Fibroblast of pulmonary artery (primary cell): Measurements from ENCODE around the gene TRMT10A.

Experiments used
- DNase-seq: peaks from one replicate; pipeline ENCODE4 v3.0.0-alpha.2; 2010; ENCODE audit warnings: low read depth
- H3K4me3 ChIP-seq: replicated peaks from 2 replicates; pipeline ENCODE4 v1.5.1; 2011; ENCODE audit warnings: low read depth, mild to moderate bottlenecking, control low read depth, low read length, moderate library complexity
- TF ChIP-seq, protein P1 (sequence below): IDR thresholded peaks from 2 replicates; pipeline ENCODE4 v1.5.1; 2011; ENCODE audit warnings: mild to moderate bottlenecking, control low read depth, low read length, inconsistent platforms; ENCODE audit errors: missing control alignments

TRMT10A gene

DNA sequence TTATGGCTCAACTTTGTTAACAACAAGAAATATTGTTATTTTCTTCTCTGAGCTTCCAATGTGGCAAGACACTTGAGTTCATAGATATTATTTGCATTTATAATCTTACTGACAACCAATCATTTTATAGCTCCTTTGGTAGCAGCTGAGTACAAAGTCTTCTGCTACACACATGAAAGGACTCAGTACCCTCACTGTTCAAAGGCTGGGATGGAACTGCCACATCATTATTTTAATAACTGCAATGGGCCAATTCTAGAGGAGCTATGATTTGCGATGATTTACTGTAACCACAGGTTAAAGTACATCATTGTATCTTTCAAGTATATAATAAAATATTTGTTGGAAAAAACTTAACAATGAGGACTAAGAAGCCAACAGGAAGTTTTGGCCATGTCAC is 21.7 kb upstream of the TRMT10A start:
- DNase-seq: no peak
- no peak overlapping the region for H3K4me3 ChIP-seq
- TF ChIP-seq, protein P1, sequence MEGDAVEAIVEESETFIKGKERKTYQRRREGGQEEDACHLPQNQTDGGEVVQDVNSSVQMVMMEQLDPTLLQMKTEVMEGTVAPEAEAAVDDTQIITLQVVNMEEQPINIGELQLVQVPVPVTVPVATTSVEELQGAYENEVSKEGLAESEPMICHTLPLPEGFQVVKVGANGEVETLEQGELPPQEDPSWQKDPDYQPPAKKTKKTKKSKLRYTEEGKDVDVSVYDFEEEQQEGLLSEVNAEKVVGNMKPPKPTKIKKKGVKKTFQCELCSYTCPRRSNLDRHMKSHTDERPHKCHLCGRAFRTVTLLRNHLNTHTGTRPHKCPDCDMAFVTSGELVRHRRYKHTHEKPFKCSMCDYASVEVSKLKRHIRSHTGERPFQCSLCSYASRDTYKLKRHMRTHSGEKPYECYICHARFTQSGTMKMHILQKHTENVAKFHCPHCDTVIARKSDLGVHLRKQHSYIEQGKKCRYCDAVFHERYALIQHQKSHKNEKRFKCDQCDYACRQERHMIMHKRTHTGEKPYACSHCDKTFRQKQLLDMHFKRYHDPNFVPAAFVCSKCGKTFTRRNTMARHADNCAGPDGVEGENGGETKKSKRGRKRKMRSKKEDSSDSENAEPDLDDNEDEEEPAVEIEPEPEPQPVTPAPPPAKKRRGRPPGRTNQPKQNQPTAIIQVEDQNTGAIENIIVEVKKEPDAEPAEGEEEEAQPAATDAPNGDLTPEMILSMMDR: no peak

DNA sequence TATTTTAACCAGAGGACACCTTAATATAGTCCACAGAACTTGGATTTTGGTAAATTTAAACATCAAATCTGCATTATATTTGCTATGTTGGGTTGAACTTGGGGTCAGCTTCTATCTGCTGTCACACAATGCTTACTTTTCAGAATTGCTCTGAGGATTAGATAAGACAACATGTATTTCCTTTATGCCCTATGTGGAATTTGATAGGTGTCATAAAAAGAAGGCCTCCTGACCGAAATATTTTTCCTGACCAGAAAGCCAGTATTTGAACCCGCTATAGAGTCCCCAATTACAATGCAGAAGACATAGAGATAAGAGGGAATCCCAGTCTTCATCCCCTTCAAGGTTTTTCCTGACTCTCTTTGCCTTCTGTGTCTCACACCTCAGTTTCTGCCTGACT is 14.9 kb upstream of the TRMT10A start:
- DNase-seq: no peak
- TF ChIP-seq, protein P1: no peak
- no peak overlapping the region for H3K4me3 ChIP-seq

DNA sequence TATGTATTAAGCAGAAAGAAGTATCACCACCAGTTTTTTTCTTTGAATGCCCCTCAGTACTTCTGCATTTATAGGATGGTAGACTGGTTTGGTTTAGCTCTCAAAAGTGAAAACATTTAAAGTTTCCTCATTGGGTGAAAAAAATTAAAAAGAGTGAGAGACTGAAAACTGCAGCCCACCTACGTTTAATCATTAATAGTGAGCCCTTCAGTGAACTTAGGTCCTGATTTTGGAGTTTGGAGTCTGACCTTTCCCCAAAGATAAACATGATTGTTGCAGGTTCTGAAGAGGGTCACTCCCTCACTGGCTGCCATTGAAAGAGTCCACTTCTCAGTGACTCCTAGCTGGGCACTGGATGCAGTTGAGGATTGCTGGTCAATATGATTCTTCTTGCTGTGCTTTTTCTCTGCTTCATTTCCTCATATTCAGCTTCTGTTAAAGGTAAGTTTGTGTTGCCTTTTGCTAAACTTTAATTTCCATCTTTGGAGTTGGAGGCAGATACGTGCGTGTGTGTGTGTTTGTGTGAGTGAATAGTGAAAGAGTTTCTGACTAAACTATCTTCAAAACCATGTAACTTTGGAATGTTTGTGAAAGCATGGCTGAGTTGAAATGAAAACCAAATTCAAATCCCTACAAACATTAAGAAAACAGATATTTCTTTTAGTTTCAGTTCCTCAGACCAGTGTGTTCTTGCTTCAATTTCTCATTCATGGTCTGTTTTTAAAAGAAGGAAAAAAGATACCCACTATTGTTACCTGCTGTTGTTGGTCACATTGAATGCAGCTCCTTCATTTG is 10.9 kb upstream of the TRMT10A start, which contains the start of gene MTTP:
MTTP (plus strand) TSS at position 295 of the 795 bp plus-strand sequence; CDS start at position 381, 86 bp downstream.
- TF ChIP-seq, protein P1: no peak
- no peak for DNase-seq
- H3K4me3 ChIP-seq: no peak within 1 kb of the TSS

DNA sequence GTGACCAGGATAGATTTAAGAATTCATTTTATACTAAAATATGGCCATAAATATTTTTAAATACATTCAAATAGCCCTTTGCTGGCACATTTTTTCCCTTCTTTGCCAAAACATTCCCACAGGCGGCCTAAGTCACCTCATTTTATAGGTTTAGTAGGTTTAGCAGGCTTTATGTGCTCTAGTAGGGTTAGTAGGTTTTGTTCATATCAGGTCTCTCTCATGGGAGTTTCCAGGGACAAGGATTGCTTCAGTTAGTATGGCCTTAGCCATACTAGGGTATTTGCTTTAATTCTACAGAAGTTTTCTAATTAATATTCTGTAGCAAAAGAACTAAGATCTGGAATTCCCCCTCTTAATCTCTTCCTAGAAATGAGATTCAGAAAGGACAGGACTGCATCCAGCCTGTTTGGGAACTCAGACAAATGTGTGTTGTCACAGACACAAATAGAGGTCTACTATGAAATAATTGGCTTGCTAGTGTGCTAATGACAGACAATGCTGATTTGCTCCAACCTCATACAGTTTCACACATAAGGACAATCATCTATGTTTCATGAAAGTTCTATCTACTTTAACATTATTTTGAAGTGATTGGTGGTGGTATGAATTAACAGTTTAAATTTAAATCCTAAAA is 10.0 kb upstream of the TRMT10A start:
- TF ChIP-seq, protein P1: no peak
- no peak for DNase-seq
- no peak overlapping the region for H3K4me3 ChIP-seq

DNA sequence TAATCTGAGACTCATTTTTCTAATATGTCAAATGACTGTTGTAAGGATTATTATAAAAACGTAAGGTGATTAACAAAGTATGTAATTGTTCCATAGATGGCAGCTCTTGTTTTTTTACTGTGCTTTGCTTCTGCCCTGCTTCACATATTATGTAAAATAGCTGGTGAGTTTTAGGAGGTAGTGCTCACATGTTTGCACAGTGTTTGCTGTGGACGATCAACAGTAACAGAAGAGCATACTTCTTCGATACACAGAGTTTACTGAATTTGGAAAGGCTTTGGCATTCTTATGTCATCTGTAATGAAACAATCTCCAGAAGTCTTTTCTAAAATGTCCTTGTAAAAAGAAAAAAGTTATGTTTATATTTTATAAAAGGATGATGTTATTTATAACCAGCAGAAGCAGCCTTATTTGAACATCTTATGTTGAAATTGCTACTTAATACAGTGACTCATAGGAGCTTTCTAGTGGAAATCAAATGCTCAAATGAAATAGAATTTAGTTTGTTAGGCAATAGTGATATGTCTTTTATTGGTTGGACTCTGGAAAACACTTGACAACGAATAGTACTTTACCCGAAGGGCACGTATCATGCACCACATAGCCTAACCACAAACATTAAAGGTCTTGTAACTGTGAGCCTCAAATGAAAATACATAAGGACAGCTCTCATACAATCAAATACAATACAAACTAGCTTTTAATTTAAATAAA is 8.8 kb upstream of the TRMT10A start:
- no peak overlapping the region for H3K4me3 ChIP-seq
- DNase-seq: no peak
- TF ChIP-seq, protein P1: no peak

DNA sequence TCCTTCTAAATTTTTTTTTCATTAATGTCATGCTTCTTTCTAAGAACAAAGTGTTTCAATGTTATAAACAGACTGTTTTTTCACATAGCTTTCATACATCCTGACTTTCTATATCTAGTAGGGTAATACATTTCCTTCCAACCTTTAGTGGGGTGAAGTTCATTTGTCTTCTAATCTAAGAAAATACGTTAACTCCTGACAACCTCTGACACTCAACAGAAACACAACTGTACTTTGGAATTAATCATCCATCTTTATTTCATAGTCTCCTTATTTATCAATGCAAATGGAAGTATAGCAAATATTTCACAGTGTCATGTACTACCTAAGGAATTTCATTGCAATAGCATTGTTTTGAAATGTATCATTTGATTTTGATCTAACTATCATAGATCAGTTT is 8.0 kb upstream of the TRMT10A start:
- no peak for DNase-seq
- TF ChIP-seq, protein P1: no peak
- H3K4me3 ChIP-seq: no peak overlapping the region
